Measurements from ENCODE around the gene GLT1D1. TPM values are rescaled to one million over a fixed set of nuclear protein-coding genes. Genes with fewer than 3 reads are reported as not detected.

GLT1D1 gene
- total RNA-seq, 1 donor, result under 0.01 TPM

- DNase-seq (ENCODE audit: low read depth in 2 of 3, low spot score in 2 of 3), result peak in 1 of 3 donors; percentile 12
Observed at GRCh38 chr12:128852026-128852698, 1.1 kb upstream of the GLT1D1 start.

GRCh38 chr12:128853600-128854197, 421 bp downstream of the GLT1D1 start:
- DNase-seq (ENCODE audit: low read depth in 2 of 3, low spot score in 2 of 3), result no peak

GRCh38 chr12:128856035-128856790, 2.9 kb downstream of the GLT1D1 start:
- no peak for DNase-seq (ENCODE audit: low read depth in 2 of 3, low spot score in 2 of 3)

- no peak for DNase-seq (ENCODE audit: low read depth in 2 of 3, low spot score in 2 of 3)
Observed at GRCh38 chr12:128856791-128857078, 3.5 kb downstream of the GLT1D1 start.

- peak in 2 of 3 donors; percentile 9 to 20 for DNase-seq (ENCODE audit: low read depth in 2 of 3, low spot score in 2 of 3)
Observed at GRCh38 chr12:128857133-128857763, 4.0 kb downstream of the GLT1D1 start.

GRCh38 chr12:128859311-128859710, 6.0 kb downstream of the GLT1D1 start:
- no peak for DNase-seq (ENCODE audit: low read depth in 2 of 3, low spot score in 2 of 3)

- DNase-seq (ENCODE audit: low read depth in 2 of 3, low spot score in 2 of 3), result no peak
Observed at GRCh38 chr12:128861226-128862016, 8.1 kb downstream of the GLT1D1 start.

- no peak for DNase-seq (ENCODE audit: low read depth in 2 of 3, low spot score in 2 of 3)
Observed at GRCh38 chr12:128863957-128864356, 10.7 kb downstream of the GLT1D1 start.

GRCh38 chr12:128864516-128865186, 11.4 kb downstream of the GLT1D1 start:
- DNase-seq (ENCODE audit: low read depth in 2 of 3, low spot score in 2 of 3), result no peak

GRCh38 chr12:128867466-128867865, 14.2 kb downstream of the GLT1D1 start:
- DNase-seq (ENCODE audit: low read depth in 2 of 3, low spot score in 2 of 3), result no peak

GRCh38 chr12:128871516-128871892, 18.2 kb downstream of the GLT1D1 start:
- DNase-seq (ENCODE audit: low read depth in 2 of 3, low spot score in 2 of 3), result no peak

GRCh38 chr12:128872303-128872702, 19.0 kb downstream of the GLT1D1 start:
- DNase-seq (ENCODE audit: low read depth in 2 of 3, low spot score in 2 of 3), result no peak

- DNase-seq (ENCODE audit: low read depth in 2 of 3, low spot score in 2 of 3), result no peak
Observed at GRCh38 chr12:128876559-128876958, 23.3 kb downstream of the GLT1D1 start.

GRCh38 chr12:128879898-128880764, 26.9 kb downstream of the GLT1D1 start:
- DNase-seq (ENCODE audit: low read depth in 2 of 3, low spot score in 2 of 3), result no peak

- DNase-seq (ENCODE audit: low read depth in 2 of 3, low spot score in 2 of 3), result no peak
Observed at GRCh38 chr12:128891856-128892255, 38.6 kb downstream of the GLT1D1 start.

- no peak for DNase-seq (ENCODE audit: low read depth in 2 of 3, low spot score in 2 of 3)
Observed at GRCh38 chr12:128903236-128903635, 50.0 kb downstream of the GLT1D1 start.

- DNase-seq (ENCODE audit: low read depth in 2 of 3, low spot score in 2 of 3), result no peak
Observed at GRCh38 chr12:128905003-128905544, 51.8 kb downstream of the GLT1D1 start.

GRCh38 chr12:128906485-128907137, 53.3 kb downstream of the GLT1D1 start:
- DNase-seq (ENCODE audit: low read depth in 2 of 3, low spot score in 2 of 3), result no peak
